Skeletal muscle satellite cell (primary cell): Measurements from ENCODE around the gene VCAN.

Experiments used
- H3K27me3 ChIP-seq: 2 replicates; pipeline ENCODE4 v1.7.0; 2013; ENCODE audit warnings: low read length; ENCODE audit not compliant: control insufficient read depth, insufficient read depth
- H3K36me3 ChIP-seq: 2 replicates; pipeline ENCODE4 v1.7.0; 2013; ENCODE audit warnings: mild to moderate bottlenecking, control low read depth, low read length; ENCODE audit not compliant: insufficient read depth
- H3K4me1 ChIP-seq: 2 replicates; pipeline ENCODE4 v1.7.0; 2013; ENCODE audit warnings: low read length; ENCODE audit not compliant: control insufficient read depth, insufficient read depth
- H3K4me2 ChIP-seq: 2 replicates; pipeline ENCODE4 v1.7.0; 2013; ENCODE audit warnings: mild to moderate bottlenecking, low read length
- H3K4me3 ChIP-seq: 2 replicates; pipeline ENCODE4 v1.7.0; 2013; ENCODE audit warnings: low read length
- H3K9ac ChIP-seq: 2 replicates; pipeline ENCODE4 v1.7.0; 2013; ENCODE audit warnings: mild to moderate bottlenecking, low read depth, low read length, moderate library complexity
- H3K9me3 ChIP-seq: replicated peaks from 2 replicates; pipeline ENCODE4 v1.7.0; 2013; ENCODE audit warnings: mild to moderate bottlenecking, control low read depth, low read length

The VCAN gene

DNA sequence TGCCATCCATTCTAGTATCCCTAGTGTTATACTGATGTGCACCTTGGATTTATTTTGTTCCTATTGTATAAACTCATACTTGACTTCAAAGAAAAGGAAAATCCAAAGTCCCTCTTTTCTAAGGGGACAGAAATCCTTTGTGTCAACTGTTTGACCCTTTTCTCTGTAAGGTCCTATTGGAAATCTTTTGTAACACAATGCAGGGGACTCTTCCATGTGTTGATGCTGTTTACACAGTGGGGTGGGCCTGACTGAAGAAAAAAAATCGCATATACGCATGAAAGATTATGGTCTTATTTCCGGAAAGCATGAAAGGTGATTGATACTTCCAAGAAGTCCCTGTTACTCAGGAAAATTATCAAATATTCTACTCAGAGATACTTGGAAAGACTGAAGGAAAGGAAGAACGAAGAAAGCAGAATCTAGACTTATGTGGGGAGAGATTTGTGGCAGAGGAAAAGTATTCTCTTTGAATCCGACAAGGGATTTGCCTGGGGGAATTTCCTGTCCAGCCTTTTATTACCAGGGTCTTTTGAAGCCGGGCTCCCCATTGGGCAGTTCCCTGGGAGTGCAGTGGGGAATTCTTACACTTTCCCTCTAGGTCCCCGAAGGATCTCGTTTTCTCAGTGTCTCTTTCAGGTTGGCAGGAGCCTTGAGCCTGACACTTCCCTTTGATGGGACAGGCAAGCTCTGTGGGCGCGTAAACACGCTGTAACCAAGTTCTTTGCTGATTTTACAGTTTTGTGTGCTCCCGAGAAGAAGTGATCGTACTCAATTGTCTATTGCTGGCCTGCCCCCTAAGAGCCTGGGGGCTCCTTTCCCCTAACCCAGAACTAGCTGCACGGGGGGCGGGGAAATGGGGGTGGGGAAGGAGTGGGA lies 779 bp upstream of the VCAN start:
- Histone ChIP-seq H3K9ac (peak overlapping the region; percentile 92), H3K36me3 (no peaks in the 10 kb centered on the region), H3K4me3 (peak overlapping the region; percentile 75), H3K4me1 (peaks cover 10% of the 10 kb centered on the region), H3K27me3 (peaks cover 44% of the 10 kb centered on the region), H3K4me2 (peak overlapping the region; percentile 96), H3K9me3 (no peaks in the 10 kb centered on the region)

- Histone ChIP-seq H3K4me1 (peaks cover 18% of the 10 kb centered on the region), H3K27me3 (peaks cover 30% of the 10 kb centered on the region), H3K4me3 (peak overlapping the region; percentile 75), H3K9me3 (no peaks in the 10 kb centered on the region), H3K9ac (peak overlapping the region; percentile 92), H3K36me3 (no peaks in the 10 kb centered on the region), H3K4me2 (peak overlapping the region; percentile 96)
These were observed 616 bp downstream of the VCAN start for GRCh38 chr5:83472213-83472507.

- Histone ChIP-seq H3K9ac (peak overlapping the region; percentile 92), H3K4me3 (peak overlapping the region; percentile 75), H3K4me2 (peak overlapping the region; percentile 96), H3K4me1 (peaks cover 18% of the 10 kb centered on the region), H3K9me3 (no peaks in the 10 kb centered on the region), H3K27me3 (peaks cover 24% of the 10 kb centered on the region), H3K36me3 (no peaks in the 10 kb centered on the region)
These were observed 1.2 kb downstream of the VCAN start for GRCh38 chr5:83472508-83473345.

GRCh38 chr5:83473346-83474160 lies 2.0 kb downstream of the VCAN start:
- peak overlapping the region; percentile 96 for H3K4me2 ChIP-seq
- peaks cover 16% of the 10 kb centered on the region for H3K27me3 ChIP-seq
- peaks cover 18% of the 10 kb centered on the region for H3K4me1 ChIP-seq
- no peaks in the 10 kb centered on the region for H3K9me3 ChIP-seq
- H3K4me3 ChIP-seq: peak overlapping the region; percentile 75
- H3K36me3 ChIP-seq: no peaks in the 10 kb centered on the region
- peak overlapping the region; percentile 92 for H3K9ac ChIP-seq

DNA sequence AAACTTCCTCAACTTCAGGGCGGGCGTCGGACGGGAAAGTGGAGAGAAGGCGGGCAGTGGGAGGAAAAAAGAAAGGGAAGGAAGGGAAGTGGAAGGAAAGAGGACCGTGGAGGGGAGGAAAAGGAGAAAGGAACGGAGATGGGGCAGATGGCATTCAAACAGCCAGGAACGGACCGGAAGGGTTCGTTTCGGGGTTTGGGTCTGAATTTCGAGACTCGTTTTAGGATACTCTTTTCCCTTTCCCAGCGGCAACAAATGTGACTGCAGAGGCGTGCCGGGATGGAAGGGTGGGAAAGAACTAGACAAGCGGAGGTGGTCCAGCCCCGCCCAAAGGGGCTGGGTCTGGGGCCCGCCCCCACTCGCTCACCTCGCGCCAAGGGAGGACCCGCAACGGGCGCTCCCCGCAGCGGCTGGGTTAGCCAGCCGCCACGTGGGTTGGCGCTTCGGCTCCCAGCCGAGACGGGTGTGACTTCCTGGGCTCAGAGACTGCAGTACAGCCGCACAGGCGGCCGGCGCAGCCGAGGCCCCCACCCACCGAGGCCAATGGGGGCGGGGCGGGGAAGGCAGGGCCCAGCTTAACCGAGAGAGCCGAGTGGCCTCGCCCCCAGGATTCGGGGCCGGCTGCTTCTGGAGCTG lies 2.7 kb downstream of the VCAN start:
- peak overlapping the region; percentile 92 for H3K9ac ChIP-seq
- H3K4me3 ChIP-seq: peak overlapping the region; percentile 75
- H3K36me3 ChIP-seq: no peaks in the 10 kb centered on the region
- peaks cover 10% of the 10 kb centered on the region for H3K27me3 ChIP-seq
- peaks cover 18% of the 10 kb centered on the region for H3K4me1 ChIP-seq
- H3K4me2 ChIP-seq: peak overlapping the region; percentile 96
- H3K9me3 ChIP-seq: no peaks in the 10 kb centered on the region

DNA sequence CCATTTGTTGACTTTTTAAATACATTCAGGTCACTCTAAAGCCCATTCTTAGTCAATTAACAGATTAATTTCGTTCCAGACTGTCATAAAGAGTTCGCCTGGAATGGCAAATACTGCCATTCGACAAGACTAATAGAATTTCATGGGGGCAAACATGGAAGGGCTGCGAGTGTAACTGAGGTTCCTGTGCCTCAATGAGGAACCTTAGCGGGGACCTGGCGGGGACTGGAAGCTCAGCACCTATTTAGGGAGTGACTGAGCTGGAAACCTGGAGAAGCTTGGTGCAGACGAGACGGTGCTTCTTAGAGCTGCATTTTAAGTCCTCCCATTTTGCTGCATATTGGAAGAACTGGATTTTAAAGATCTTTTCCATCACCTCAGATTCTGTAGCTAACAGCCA lies 3.4 kb downstream of the VCAN start:
- H3K9me3 ChIP-seq: no peaks in the 10 kb centered on the region
- no peaks in the 10 kb centered on the region for H3K36me3 ChIP-seq
- H3K4me2 ChIP-seq: peak overlapping the region; percentile 96
- H3K27me3 ChIP-seq: peaks cover 5% of the 10 kb centered on the region
- peaks cover 18% of the 10 kb centered on the region for H3K4me1 ChIP-seq
- peak overlapping the region; percentile 75 for H3K4me3 ChIP-seq
- H3K9ac ChIP-seq: peak overlapping the region; percentile 92

DNA sequence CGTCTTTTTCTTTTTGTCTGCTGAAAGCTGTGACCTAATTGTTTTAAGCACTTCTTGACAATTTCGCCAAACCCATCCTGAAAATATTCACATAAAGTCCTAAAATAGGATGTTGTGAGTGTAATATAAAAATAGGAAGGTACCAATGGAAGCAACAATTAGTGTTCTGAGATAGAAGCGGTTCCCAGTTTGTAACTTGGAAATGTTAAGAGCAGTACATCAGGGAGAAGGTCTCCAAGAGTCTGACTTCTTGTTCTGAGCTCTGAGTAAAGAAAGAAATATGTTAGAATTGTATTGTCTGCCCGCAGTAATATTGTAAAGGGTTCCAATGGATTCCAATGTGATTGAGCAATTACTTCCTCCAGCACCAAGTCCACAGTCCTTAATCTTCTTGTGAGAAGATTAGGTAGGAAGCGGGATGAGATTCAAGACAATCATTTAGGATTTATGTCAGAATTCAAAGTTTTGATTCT lies 3.9 kb downstream of the VCAN start:
- no peaks in the 10 kb centered on the region for H3K9me3 ChIP-seq
- peaks cover 18% of the 10 kb centered on the region for H3K4me1 ChIP-seq
- H3K27me3 ChIP-seq: peaks cover 3% of the 10 kb centered on the region
- H3K4me2 ChIP-seq: peak overlapping the region; percentile 96
- H3K9ac ChIP-seq: peak overlapping the region; percentile 92
- peak overlapping the region; percentile 75 for H3K4me3 ChIP-seq
- H3K36me3 ChIP-seq: no peaks in the 10 kb centered on the region

GRCh38 chr5:83475935-83476814 lies 4.6 kb downstream of the VCAN start:
- H3K9me3 ChIP-seq: no peaks in the 10 kb centered on the region
- H3K4me3 ChIP-seq: no peak overlapping the region
- peaks cover 18% of the 10 kb centered on the region for H3K4me1 ChIP-seq
- H3K27me3 ChIP-seq: no peaks in the 10 kb centered on the region
- H3K9ac ChIP-seq: peak overlapping the region; percentile 92
- peak overlapping the region; percentile 96 for H3K4me2 ChIP-seq
- no peaks in the 10 kb centered on the region for H3K36me3 ChIP-seq

- H3K36me3 ChIP-seq: peaks cover 17% of the 10 kb centered on the region
- no peak overlapping the region for H3K9ac ChIP-seq
- no peaks in the 10 kb centered on the region for H3K9me3 ChIP-seq
These were observed 11.4 kb downstream of the VCAN start for GRCh38 chr5:83482961-83483360.

GRCh38 chr5:83484294-83484693 lies 12.8 kb downstream of the VCAN start:
- Histone ChIP-seq H3K4me3 (no peak overlapping the region), H3K4me1 (no peaks in the 10 kb centered on the region), H3K36me3 (peaks cover 17% of the 10 kb centered on the region), H3K27me3 (no peaks in the 10 kb centered on the region), H3K9ac (no peak overlapping the region), H3K9me3 (no peaks in the 10 kb centered on the region), H3K4me2 (no peak overlapping the region)

More at GRCh38 chr5:83482961-83483360, 11.4 kb downstream of the VCAN start:
- no peaks in the 10 kb centered on the region for H3K4me1 ChIP-seq
- no peak overlapping the region for H3K4me2 ChIP-seq
- no peak overlapping the region for H3K4me3 ChIP-seq
- H3K27me3 ChIP-seq: no peaks in the 10 kb centered on the region
